Ishikawa (cell line): ENCODE data around the gene AP4E1.

Experiments used
- EP300 ChIP-seq: IDR thresholded peaks from 2 replicates; pipeline ENCODE4 v1.6.1; 2012; ENCODE audit warnings: borderline replicate concordance
- RAD21 ChIP-seq: IDR thresholded peaks from 2 replicates; pipeline ENCODE4 v1.6.1; 2012; ENCODE audit warnings: low read depth
- TAF1 ChIP-seq: IDR thresholded peaks from 2 replicates; pipeline ENCODE4 v1.6.1; 2012; ENCODE audit warnings: low read depth, mild to moderate bottlenecking
- YY1 ChIP-seq: IDR thresholded peaks from 2 replicates; pipeline ENCODE4 v1.6.1; 2012; ENCODE audit warnings: low read depth

GRCh38 chr15:51051776-51052175, 143.3 kb downstream of the AP4E1 start:
- TF ChIP-seq TAF1 (no peak), RAD21 (no peak), EP300 (no peak), YY1 (no peak)
